Measurements from ENCODE around the gene DCAF7.

DCAF7 gene

DNA sequence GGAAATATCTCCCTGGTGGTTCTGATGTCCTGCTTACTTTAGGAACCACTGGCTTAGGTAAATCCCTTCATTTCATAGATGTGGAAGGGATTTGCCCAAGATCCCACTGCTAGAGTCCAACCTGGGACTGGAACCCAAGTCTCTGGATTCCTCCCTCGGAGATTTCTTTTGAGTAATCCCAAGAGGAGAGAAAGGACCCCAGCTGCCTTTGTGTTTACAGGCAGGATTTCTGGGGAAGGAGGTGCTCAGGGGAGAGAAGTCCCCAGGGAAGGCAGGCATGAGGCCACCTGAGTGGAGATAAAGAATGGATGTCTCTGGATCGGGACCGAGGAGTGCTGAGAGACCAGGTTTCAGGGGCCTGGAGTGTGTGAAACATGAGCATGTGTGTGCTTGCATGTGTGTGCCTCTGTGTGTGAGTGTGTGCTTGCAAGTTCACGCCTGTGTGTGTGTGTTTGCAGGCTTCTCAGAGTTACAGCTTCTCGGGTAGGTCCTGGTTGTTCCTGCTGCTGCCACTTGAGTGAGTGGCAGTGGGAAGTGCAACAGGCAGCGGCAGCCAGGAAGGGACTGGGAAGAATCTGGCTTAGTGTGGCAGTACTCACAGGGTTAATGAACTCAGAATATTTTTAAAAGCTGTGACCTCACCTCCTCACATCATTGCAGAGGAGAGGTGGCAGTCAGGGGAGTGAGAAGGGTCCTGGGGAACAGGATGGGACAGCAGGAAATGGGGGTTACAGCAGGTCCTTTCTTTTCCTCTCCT, 24.9 kb upstream of the DCAF7 start:
- DNase-seq, result no peak

DNA sequence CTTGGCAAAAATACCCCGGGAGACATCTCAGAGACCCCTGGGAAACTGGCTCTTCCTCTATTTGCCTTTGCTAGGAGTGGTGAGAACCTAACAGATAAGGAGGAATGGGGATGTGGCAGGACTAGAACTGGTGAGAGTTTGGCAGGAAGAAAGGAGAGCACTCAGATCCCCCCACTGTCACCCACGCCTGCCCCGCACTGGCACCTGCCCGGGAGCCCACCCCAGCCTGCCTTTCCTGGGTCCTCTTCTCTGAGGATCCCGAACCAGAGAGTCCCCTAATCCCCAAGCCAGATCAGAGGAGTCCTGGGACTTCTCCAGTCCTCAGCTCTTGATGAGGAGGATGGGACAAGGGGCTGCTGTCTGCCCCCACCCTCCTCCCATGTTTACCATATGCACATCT, 23.4 kb upstream of the DCAF7 start:
- DNase-seq, result no peak

- no peak for DNase-seq
These were observed 22.1 kb upstream of the DCAF7 start for GRCh38 chr17:63528183-63528582.

- no peak for DNase-seq
These were observed 20.3 kb upstream of the DCAF7 start for GRCh38 chr17:63529711-63530556.

- DNase-seq, result no peak
These were observed 19.7 kb upstream of the DCAF7 start for GRCh38 chr17:63530557-63531021.

GRCh38 chr17:63531022-63531965, 19.0 kb upstream of the DCAF7 start:
- DNase-seq, result no peak

DNA sequence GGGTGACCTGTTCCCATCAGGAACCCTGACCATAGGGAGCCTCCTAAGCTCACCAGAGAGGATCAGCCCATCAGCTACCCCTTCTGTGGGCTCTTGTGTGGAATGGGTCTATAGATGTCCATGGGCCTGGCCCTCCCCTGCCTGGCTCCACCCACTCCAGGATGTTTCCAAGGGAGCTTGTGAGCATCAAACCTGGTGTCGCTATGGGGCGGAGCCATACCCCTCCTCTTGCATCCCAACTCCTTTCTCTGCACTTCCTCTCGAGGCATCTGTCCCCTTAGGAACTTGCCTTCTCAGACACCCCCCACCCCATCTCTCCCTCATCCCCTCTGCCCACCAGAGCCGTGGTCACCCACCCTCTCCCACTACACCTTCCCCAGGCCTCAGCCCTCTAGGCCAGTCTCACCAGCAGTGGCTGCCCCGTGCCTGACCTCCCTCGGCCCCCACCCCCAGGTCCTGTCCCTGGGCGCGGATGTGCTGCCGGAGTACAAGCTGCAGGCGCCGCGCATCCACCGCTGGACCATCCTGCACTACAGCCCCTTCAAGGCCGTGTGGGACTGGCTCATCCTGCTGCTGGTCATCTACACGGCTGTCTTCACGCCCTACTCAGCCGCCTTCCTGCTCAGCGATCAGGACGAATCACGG, 16.7 kb upstream of the DCAF7 start:
- DNase-seq, result no peak

DNA sequence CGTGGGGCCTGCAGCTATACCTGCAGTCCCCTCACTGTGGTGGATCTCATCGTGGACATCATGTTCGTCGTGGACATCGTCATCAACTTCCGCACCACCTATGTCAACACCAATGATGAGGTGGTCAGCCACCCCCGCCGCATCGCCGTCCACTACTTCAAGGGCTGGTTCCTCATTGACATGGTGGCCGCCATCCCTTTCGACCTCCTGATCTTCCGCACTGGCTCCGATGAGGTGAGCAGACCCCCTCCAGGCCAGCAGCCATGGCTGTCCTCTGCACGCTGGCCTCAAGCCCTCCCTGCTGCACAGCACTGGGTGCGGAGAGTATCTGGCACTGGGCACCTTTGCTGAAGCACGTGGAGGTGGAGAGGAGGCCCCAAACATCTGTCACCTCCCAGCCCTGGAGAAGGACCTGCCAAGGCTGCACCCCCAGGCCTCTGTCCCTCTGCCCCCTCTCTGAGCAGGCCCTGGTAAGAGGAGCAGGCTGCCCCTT, 16.2 kb upstream of the DCAF7 start:
- DNase-seq, result no peak

GRCh38 chr17:63534816-63535455, 15.3 kb upstream of the DCAF7 start:
- no peak for DNase-seq

GRCh38 chr17:63535640-63536039, 14.6 kb upstream of the DCAF7 start:
- no peak for DNase-seq

GRCh38 chr17:63537001-63537400, 13.3 kb upstream of the DCAF7 start:
- no peak for DNase-seq

GRCh38 chr17:63537991-63538692, 12.1 kb upstream of the DCAF7 start:
- no peak for DNase-seq

GRCh38 chr17:63538693-63539595, 11.3 kb upstream of the DCAF7 start:
- no peak for DNase-seq

DNA sequence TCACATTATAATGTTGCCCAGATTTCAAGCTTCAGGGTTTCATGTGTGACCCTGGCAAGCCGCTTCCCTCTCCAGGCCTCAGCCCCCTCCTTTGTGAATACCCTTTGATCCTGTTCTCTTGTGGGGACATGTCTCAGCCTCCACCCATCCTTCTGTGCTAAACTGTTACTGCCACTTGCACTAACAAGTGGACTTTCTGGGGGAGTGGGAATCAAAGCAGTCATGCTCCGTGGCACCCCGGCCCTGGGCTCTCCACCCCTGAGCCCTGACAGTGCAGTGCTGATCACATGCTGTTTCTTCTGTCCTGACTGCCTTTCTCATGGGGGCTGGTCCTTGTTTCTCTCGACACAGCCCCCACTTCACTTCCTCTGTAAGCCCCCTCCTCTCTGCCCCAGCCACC, 9.7 kb upstream of the DCAF7 start:
- DNase-seq, result no peak

GRCh38 chr17:63542218-63542545, 8.1 kb upstream of the DCAF7 start:
- DNase-seq, result no peak

GRCh38 chr17:63542942-63543821, 7.1 kb upstream of the DCAF7 start:
- no peak for DNase-seq

GRCh38 chr17:63543822-63544420, 6.4 kb upstream of the DCAF7 start:
- DNase-seq, result no peak

- DNase-seq, result no peak
These were observed 5.6 kb upstream of the DCAF7 start for GRCh38 chr17:63544467-63545301.
